Endodermal cell (in vitro differentiated cells): ENCODE measurements around the gene STAT1. TPM values are rescaled to one million over a fixed set of nuclear protein-coding genes. Genes with fewer than 3 reads are reported as not detected.

Experiments used
- DNase-seq: peaks from one replicate; pipeline ENCODE4 v3.0.0-alpha.2; 2017
- H3K27ac ChIP-seq: 2 replicates; pipeline ENCODE4 v1.5.1; 2013; ENCODE audit warnings: mild to moderate bottlenecking, low read depth, low read length, moderate library complexity
- H3K27me3 ChIP-seq: 2 replicates; pipeline ENCODE4 v1.6.1; 2013; ENCODE audit warnings: mild to moderate bottlenecking, low read length, moderate library complexity; ENCODE audit not compliant: insufficient read depth, control insufficient read depth, poor library complexity, severe bottlenecking
- H3K36me3 ChIP-seq: 2 replicates; pipeline ENCODE4 v1.7.0; 2013; ENCODE audit warnings: mild to moderate bottlenecking, low read length, moderate library complexity; ENCODE audit not compliant: control insufficient read depth, insufficient read depth
- H3K4me1 ChIP-seq: one replicate; pipeline ENCODE4 v1.7.0; 2013; ENCODE audit warnings: low read length; ENCODE audit not compliant: control insufficient read depth, insufficient read depth
- H3K4me3 ChIP-seq: 2 replicates; pipeline ENCODE4 v1.5.1; 2013; ENCODE audit warnings: mild to moderate bottlenecking, low read length, moderate library complexity
- H3K9ac ChIP-seq: 2 replicates; pipeline ENCODE4 v1.6.1; 2013; ENCODE audit warnings: mild to moderate bottlenecking, low read length, moderate library complexity; ENCODE audit not compliant: poor library complexity, severe bottlenecking; ENCODE audit errors: extremely low read depth
- H3K9me3 ChIP-seq: 2 replicates; pipeline ENCODE4 v1.6.1; 2013; ENCODE audit warnings: mild to moderate bottlenecking, low read length, moderate library complexity; ENCODE audit not compliant: control insufficient read depth
- H3K27ac Mint-ChIP-seq: 2 replicates; pipeline ENCODE4 v1.8.0; 2020; ENCODE audit warnings: mixed read lengths
- H3K27me3 Mint-ChIP-seq: 2 replicates; pipeline ENCODE4 v1.8.0; 2021; ENCODE audit warnings: mild to moderate bottlenecking, mixed read lengths; ENCODE audit not compliant: insufficient read depth
- H3K36me3 Mint-ChIP-seq: 2 replicates; pipeline ENCODE4 v1.8.0; 2020; ENCODE audit warnings: low read depth, mixed read lengths
- H3K4me1 Mint-ChIP-seq: 2 replicates; pipeline ENCODE4 v1.8.0; 2020; ENCODE audit warnings: mixed read lengths
- H3K4me3 Mint-ChIP-seq: 2 replicates; pipeline ENCODE4 v1.8.0; 2020; ENCODE audit warnings: mild to moderate bottlenecking, moderate library complexity, mixed read lengths
- H3K9me3 Mint-ChIP-seq: 2 replicates; pipeline ENCODE4 v1.8.0; 2020; ENCODE audit warnings: mild to moderate bottlenecking, mixed read lengths
- CTCF ChIP-seq: fragments of 200-600 bp; sonication (generic); conservative IDR thresholded peaks from 2 replicates; pipeline ENCODE4 v1.5.0; 2021; ENCODE audit warnings: antibody characterized with exemption, mild to moderate bottlenecking
- WGBS, 2 experiments: methylation state at CpG; one replicate each; pipeline versions ENCODE4 v1.1.5 to v1.1.7; 2013; ENCODE audit warnings: missing lambda C conversion rate in 2 of 2, mixed read lengths in 1 of 2; ENCODE audit not compliant: insufficient coverage in 1 of 2, insufficient read length in 1 of 2; 5-methylcytosine and 5-hydroxymethylcytosine counted together
- total RNA-seq, 2 donors: library from RNA; stranded (reverse); fragmentation: NEBNext Ultra II Directional in 1 of 2; extraction: Animal tissue kit (Norgen Biotek cat#: 25700) in 1 of 2; gene quantifications; 2 replicates in 1 of 2; 3 replicates in 1 of 2; pipeline ENCODE4 v1.2.1, GENCODE V29; 2021

Gene STAT1
- total RNA-seq, 2 donors from 2014 or later = 48.3 to 74.4 TPM

GRCh38 chr2:191018048-191018447, 4.1 kb upstream of the STAT1 start:
- 85 to 100% methylated on average over 1 of the region's 1 CpG for WGBS, 2 experiments
- Mint-ChIP-seq H3K36me3 (no peaks in the 10 kb centered on the region), H3K27me3 (peaks cover 22% of the 10 kb centered on the region), H3K27ac (no peak overlapping the region), H3K4me1 (no peaks in the 10 kb centered on the region), H3K9me3 (peaks cover 3% of the 10 kb centered on the region), H3K4me3 (no peak overlapping the region)
- no peak for TF ChIP-seq CTCF
- DNase-seq = no peak
- Histone ChIP-seq H3K4me3 (no peak overlapping the region), H3K4me1 (peaks cover 3% of the 10 kb centered on the region), H3K36me3 (no peaks in the 10 kb centered on the region), H3K27me3 (peaks cover 15% of the 10 kb centered on the region), H3K9ac (no peak overlapping the region), H3K27ac (no peak overlapping the region), H3K9me3 (no peaks in the 10 kb centered on the region)

DNA sequence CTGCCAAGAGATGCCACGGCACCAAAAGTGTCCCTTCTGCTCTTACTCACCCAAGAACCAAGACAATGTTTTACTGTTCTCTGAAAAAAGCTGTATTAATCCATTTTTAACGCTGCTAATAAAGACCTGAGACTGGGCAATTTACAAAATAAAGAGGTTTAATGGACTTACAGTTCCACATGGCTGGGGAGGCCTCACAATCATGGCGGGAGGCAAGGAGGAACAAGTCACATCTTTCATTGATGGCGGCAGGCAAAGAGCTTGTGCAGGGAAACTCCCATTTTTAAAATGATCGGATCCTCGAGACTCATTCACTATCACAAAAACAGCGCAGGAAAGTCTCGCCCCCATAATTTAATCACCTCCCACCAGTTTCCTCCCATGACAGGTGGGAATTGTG, 1.9 kb upstream of the STAT1 start:
- Histone ChIP-seq H3K27ac (no peak overlapping the region), H3K36me3 (peaks cover 9% of the 10 kb centered on the region), H3K27me3 (peaks cover 15% of the 10 kb centered on the region), H3K4me3 (no peak overlapping the region), H3K9ac (no peak overlapping the region), H3K9me3 (no peaks in the 10 kb centered on the region), H3K4me1 (no peaks in the 10 kb centered on the region)
- no peak for TF ChIP-seq CTCF
- Mint-ChIP-seq H3K4me3 (no peak overlapping the region), H3K9me3 (peaks cover 3% of the 10 kb centered on the region), H3K4me1 (no peaks in the 10 kb centered on the region), H3K36me3 (peaks cover 5% of the 10 kb centered on the region), H3K27me3 (peaks cover 22% of the 10 kb centered on the region), H3K27ac (no peak overlapping the region)
- 79 to 97% methylated on average over 3 to 8 of the region's 8 CpGs for WGBS, 2 experiments
- no peak for DNase-seq

DNA sequence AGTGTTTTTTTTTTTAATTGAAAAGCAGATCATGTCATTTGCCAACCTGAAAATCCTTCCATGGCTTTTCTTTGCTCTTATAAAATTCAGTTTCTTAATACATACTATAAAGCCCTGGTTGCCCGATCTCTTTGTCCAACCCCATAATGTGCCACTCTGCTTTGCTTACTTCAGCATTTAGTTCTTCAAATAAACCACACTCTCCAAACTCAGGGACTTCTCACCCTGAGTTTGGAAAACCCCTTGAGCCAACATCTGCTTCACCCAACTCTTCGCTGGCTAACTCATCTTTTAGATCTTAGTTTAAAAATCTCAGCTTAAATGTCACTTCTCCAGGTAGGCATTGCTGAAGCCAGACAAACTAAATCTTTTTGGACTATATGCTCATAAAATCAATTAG, 1.3 kb upstream of the STAT1 start:
- H3K4me1 Mint-ChIP-seq = no peaks in the 10 kb centered on the region
- H3K9me3 Mint-ChIP-seq = peaks cover 3% of the 10 kb centered on the region
- DNase-seq = no peak
- Histone ChIP-seq H3K9me3 (no peaks in the 10 kb centered on the region), H3K36me3 (peaks cover 13% of the 10 kb centered on the region), H3K4me1 (no peaks in the 10 kb centered on the region), H3K27ac (no peak overlapping the region), H3K9ac (no peak overlapping the region), H3K27me3 (peaks cover 15% of the 10 kb centered on the region), H3K4me3 (no peak overlapping the region)
- 96 to 100% methylated on average over 2 of the region's 2 CpGs for WGBS, 2 experiments
- no peak overlapping the region for H3K27ac Mint-ChIP-seq
- no peak overlapping the region for H3K4me3 Mint-ChIP-seq
- peaks cover 22% of the 10 kb centered on the region for H3K27me3 Mint-ChIP-seq
- peaks cover 5% of the 10 kb centered on the region for H3K36me3 Mint-ChIP-seq
- no peak for TF ChIP-seq CTCF
